ENCODE results near the gene MRPL17.

Gene MRPL17

DNA sequence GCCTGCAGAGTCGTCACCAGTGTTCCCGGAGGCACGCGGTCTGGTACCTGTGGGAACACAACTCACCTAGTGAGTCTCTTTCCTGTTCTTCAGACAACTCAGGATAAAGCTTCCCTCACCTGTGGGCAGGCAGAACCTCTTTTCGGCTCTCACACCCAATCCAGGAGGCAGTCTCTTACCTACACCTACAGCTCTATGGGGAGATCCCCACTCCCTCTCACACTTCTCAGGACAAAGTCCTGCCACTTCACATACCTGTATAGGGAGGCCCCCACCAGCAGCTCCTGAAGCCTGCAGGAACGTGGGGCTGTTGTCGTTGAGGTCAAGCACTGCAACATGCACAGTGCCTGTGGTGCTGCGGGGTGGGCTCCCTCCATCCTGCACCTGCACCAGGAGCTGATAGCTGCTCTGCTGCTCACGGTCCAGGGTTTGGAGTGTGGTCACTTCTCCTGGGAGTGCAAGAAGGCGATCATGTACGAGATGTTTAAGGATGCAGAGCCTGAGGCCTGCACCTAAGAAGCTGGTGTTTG, 51.7 kb downstream of the MRPL17 start:
- DNase-seq = no peak

- no peak for DNase-seq
These were observed 52.4 kb downstream of the MRPL17 start for GRCh38 chr11:6630632-6631291.
